Psoas muscle (tissue), 8 donors: Measurements from ENCODE around the gene PLIN4. TPM values are rescaled to one million over a fixed set of nuclear protein-coding genes. Genes with fewer than 3 reads are reported as not detected.
"Not testable (repeated sequence)": the region's sequence is repeated elsewhere in the genome, so short reads cannot be mapped to it uniquely, and the experiment has no call there.

Experiments
- ATAC-seq, 4 donors: fragments of 200-7000 bp; cut with Tn5 transposase; one replicate each; pipeline ENCODE4 v1.9.1; 2020; ENCODE audit warnings: moderate library complexity in 3 of 4, mild to moderate bottlenecking in 2 of 4
- DNase-seq, 2 donors: peaks; one replicate each; pipeline ENCODE4 v3.0.0-alpha.2; 2020
- H3K27ac ChIP-seq: fragments of 200-600 bp; one replicate; pipeline ENCODE4 v1.8.0; 2022
- H3K27me3 ChIP-seq, 3 donors: fragments of 200-600 bp in 1 of 3; one replicate each; pipeline versions ENCODE4 v1.6.1 to v1.8.0; 2013 to 2022; ENCODE audit warnings: low read length in 2 of 3, mild to moderate bottlenecking in 2 of 3, moderate library complexity in 1 of 3; ENCODE audit not compliant: insufficient read depth in 3 of 3
- H3K36me3 ChIP-seq, 2 donors: fragments of 200-600 bp in 1 of 2; one replicate each; pipeline versions ENCODE4 v1.6.1 to v1.8.0; 2013 to 2022; ENCODE audit warnings: low read depth in 1 of 2, mild to moderate bottlenecking in 1 of 2, moderate library complexity in 1 of 2; ENCODE audit not compliant: insufficient read depth in 1 of 2
- H3K4me1 ChIP-seq: fragments of 200-600 bp; one replicate; pipeline ENCODE4 v1.8.0; 2022
- H3K4me3 ChIP-seq: fragments of 200-600 bp; one replicate; pipeline ENCODE4 v1.8.0; 2022; ENCODE audit warnings: mild to moderate bottlenecking
- H3K9me3 ChIP-seq: fragments of 200-600 bp; one replicate; pipeline ENCODE4 v1.8.0; 2022
- whole genome bisulfite sequencing, 3 donors: extraction: QIAGEN DNeasy Blood & Tissue Kit; methylation state at CpG; one replicate each; pipeline versions ENCODE4 v1.1.6 to v1.1.7; 2013; 5-methylcytosine and 5-hydroxymethylcytosine counted together
- intact Hi-C, 2 donors: fragments of 100-400 bp; cut with DNase I; formaldehyde crosslinking; loops; one replicate each; pipeline versions ENCODE4 v1.11.0 to v1.14.2; 2022
- long read RNA-seq, 2 donors: library from polyadenylated mRNA; unstranded; transcript quantifications; one replicate each; pipeline ENCODE4 v2.0.0, GENCODE V29; 2021
- polyA plus RNA-seq, 3 donors: library from polyadenylated mRNA; stranded (reverse); fragments of 200-250 nt; gene quantifications; one replicate each; pipeline ENCODE4 v1.2.3, GENCODE V29; 2013
- total RNA-seq, 4 donors: library from RNA; stranded (reverse); fragmentation: NEBNext Ultra II Directional in 2 of 4; extraction: Animal tissue kit (Norgen Biotek cat#: 25700) in 2 of 4; gene quantifications; one replicate each; pipeline versions ENCODE4 v1.2.1 to v1.2.4, GENCODE V29; 2021 to 2023
- TF ChIP-seq, protein P1 (sequence below): fragments of 200-600 bp; IDR thresholded peaks from one replicate; pipeline ENCODE4 v1.8.0; 2022; ENCODE audit warnings: antibody characterized with exemption
- donor health status: healthy with polysubstance abuse.
- donor health status: DM: no; HTN: no; CAD: no; lungs with moderate emphysema.
- donor health status: Bipolar disorder and iron deficiency.
- donor health status: healthy.
- donor health status: DM: yes; HTN: yes; CAD: no.
- donor health status: DM: no; HTN: no; CAD: no.
- donor health status: DM: no; HTN: no; CAD: no.
- donor health status: DM: yes; HTN: yes; CAD: no.

The PLIN4 gene, protein sequence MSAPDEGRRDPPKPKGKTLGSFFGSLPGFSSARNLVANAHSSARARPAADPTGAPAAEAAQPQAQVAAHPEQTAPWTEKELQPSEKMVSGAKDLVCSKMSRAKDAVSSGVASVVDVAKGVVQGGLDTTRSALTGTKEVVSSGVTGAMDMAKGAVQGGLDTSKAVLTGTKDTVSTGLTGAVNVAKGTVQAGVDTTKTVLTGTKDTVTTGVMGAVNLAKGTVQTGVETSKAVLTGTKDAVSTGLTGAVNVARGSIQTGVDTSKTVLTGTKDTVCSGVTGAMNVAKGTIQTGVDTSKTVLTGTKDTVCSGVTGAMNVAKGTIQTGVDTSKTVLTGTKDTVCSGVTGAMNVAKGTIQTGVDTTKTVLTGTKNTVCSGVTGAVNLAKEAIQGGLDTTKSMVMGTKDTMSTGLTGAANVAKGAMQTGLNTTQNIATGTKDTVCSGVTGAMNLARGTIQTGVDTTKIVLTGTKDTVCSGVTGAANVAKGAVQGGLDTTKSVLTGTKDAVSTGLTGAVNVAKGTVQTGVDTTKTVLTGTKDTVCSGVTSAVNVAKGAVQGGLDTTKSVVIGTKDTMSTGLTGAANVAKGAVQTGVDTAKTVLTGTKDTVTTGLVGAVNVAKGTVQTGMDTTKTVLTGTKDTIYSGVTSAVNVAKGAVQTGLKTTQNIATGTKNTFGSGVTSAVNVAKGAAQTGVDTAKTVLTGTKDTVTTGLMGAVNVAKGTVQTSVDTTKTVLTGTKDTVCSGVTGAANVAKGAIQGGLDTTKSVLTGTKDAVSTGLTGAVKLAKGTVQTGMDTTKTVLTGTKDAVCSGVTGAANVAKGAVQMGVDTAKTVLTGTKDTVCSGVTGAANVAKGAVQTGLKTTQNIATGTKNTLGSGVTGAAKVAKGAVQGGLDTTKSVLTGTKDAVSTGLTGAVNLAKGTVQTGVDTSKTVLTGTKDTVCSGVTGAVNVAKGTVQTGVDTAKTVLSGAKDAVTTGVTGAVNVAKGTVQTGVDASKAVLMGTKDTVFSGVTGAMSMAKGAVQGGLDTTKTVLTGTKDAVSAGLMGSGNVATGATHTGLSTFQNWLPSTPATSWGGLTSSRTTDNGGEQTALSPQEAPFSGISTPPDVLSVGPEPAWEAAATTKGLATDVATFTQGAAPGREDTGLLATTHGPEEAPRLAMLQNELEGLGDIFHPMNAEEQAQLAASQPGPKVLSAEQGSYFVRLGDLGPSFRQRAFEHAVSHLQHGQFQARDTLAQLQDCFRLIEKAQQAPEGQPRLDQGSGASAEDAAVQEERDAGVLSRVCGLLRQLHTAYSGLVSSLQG (N-terminal part only)
- total RNA-seq (100 to 1,000 TPM; 115 to 309 (median 183) TPM), polyA plus RNA-seq (10 to 100 TPM; 29.0 to 97.8 (median 50.4) TPM)
- long read RNA-seq, donor 1, full-length matches to known transcripts: 1 of 182 reads
- long read RNA-seq, donor 1, partial matches to known transcripts: 61 of 182 reads
- long read RNA-seq, donor 1, other reads (novel, unspliced or antisense): 120 of 182 reads
- long read RNA-seq, donor 2, full-length matches to known transcripts: 10 of 969 reads
- long read RNA-seq, donor 2, partial matches to known transcripts: 360 of 969 reads
- long read RNA-seq, donor 2, other reads (novel, unspliced or antisense): 599 of 969 reads

DNA sequence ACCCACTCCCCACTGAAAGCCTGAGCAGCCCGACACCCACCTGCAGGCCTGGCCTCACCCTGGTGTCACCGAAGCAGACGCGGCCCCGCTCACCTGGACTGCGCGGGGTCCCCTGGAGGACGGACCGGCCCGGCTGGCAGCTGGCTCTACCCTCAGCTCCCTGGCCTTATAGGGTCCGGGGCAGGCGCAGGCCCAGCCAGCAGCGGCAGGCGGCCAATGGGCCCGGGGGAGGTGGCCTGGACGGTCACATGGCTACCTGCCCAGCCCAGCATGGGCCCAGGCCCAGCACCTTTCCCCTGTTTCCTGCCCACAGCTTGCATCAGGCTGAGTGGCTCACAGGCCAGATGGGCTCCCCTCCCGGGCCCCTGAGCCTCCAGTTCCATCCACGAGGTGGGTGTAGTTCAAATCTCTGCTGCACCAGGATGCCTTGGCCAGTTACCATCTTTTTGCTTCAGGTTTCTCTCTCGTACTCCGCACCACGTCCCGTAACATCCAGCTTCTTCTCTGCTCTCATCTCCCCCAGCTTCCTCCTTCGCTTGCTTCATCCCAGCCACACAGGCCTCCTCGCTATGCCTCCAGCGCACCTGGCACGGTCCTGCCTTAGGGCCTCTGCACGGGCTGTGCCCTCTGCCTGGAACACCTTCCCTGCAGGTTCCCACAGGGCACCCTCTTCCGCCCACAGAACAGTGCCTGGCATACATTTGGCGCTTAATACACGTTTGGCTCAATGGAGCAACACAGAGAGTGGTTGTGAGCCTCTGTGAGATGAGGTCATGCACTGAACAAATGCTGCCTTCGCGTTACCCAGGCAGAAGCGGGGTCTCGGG is at the start of gene PLIN4:
PLIN4 (minus strand) TSS at position 142 of the 827 bp plus-strand sequence. CDS start 214 bp downstream, outside the sequence.
- Histone ChIP-seq H3K27me3 (no peaks in the 10 kb centered on the region), H3K27ac (peak within 1 kb of the TSS; percentile 94), H3K4me1 (peaks cover 34% of the 10 kb centered on the region), H3K4me3 (peak within 1 kb of the TSS; percentile 62), H3K36me3 (peaks cover 0 to 50% of the 10 kb centered on the region in 2 donors), H3K9me3 (no peaks in the 10 kb centered on the region)
- TF ChIP-seq, protein P1, sequence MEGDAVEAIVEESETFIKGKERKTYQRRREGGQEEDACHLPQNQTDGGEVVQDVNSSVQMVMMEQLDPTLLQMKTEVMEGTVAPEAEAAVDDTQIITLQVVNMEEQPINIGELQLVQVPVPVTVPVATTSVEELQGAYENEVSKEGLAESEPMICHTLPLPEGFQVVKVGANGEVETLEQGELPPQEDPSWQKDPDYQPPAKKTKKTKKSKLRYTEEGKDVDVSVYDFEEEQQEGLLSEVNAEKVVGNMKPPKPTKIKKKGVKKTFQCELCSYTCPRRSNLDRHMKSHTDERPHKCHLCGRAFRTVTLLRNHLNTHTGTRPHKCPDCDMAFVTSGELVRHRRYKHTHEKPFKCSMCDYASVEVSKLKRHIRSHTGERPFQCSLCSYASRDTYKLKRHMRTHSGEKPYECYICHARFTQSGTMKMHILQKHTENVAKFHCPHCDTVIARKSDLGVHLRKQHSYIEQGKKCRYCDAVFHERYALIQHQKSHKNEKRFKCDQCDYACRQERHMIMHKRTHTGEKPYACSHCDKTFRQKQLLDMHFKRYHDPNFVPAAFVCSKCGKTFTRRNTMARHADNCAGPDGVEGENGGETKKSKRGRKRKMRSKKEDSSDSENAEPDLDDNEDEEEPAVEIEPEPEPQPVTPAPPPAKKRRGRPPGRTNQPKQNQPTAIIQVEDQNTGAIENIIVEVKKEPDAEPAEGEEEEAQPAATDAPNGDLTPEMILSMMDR: peak; percentile 15
- WGBS, 3 donors: 23 to 28% (median 25%) methylated on average over 28 to 34 of the region's 34 CpGs
- ATAC-seq (peak; percentile 80 to 85 (median 82)), DNase-seq (peak; percentile 87 to 96)
- intact Hi-C loops: no loop called here

DNA sequence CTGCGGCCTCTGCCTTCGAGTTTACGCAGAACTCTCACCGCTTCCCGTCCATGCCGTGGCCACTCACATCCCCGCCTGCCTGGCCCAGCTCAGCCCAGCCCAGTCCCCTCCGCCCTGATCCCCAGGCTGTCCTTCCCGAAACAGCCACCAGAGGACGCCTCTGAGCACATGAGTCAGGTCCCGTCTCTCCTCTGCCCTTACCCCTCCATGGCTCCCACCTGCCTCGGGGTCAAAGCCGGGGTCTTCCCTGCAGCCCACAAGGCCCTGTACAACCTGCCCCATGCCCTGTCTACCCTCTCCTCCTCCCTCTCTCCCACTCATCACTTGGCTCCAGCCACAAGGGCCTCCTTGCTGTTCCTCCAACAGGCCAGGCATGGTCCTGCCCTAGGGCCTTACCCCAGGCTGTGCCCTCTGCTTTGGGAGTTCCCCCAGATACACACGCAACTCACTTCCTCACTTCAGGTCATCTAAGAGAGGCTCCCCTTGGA is 49.3 kb upstream of the PLIN4 start:
- intact Hi-C loops: no loop called here
- H3K27me3 ChIP-seq: no peaks in the 10 kb centered on the region
- H3K36me3 ChIP-seq: no peaks in the 10 kb centered on the region
- WGBS, 3 donors: 60 to 76% (median 62%) methylated on average over 14 of the region's 14 CpGs
- ATAC-seq: peak; percentile 48 to 75 (median 64)
- H3K9me3 ChIP-seq: no peaks in the 10 kb centered on the region
- TF ChIP-seq, protein P1: peak; percentile 62
- peaks cover 4% of the 10 kb centered on the region for H3K4me1 ChIP-seq
- no peak overlapping the region for H3K4me3 ChIP-seq
- H3K27ac ChIP-seq: no peak overlapping the region
- DNase-seq: peak; percentile 71 to 80

DNA sequence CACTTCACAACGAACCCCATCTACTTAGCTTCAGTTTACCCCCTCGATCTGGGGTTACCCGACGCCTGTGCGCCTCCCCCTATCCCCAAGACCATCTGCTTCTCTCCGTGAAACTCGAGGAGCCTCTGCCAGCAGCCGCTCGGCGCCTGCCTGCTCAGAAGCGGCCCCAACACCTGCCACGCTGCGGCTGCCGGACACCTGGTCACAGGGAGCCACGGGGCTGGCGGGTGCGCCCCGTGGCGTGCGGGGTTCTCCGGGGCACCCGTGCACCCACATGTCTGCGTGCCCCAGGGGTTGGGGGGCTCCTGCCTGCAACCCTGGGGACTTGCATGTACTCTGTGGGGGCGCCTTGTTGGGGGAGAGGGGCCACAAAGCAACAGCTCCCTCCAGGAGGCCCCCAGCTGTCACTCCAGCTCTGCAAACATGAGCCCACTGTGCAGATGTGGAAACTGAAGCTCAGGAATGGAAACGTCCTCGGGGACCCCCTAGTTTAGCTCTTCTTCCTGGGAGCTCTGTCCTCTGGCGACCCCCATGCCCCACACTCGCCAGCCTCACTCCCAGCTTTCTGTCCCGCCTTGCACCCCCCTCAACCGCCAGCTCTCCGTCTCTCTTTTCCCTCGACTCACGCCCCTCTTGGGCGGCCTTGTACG is 48.2 kb upstream of the PLIN4 start:
- no peak overlapping the region for H3K27ac ChIP-seq
- TF ChIP-seq, protein P1: no peak
- no peak for DNase-seq
- no peaks in the 10 kb centered on the region for H3K27me3 ChIP-seq
- ATAC-seq: no peak
- WGBS, 3 donors: 52 to 71% (median 65%) methylated on average over 28 to 35 of the region's 35 CpGs
- H3K4me3 ChIP-seq: no peak overlapping the region
- intact Hi-C loops: no loop called here
- no peaks in the 10 kb centered on the region for H3K9me3 ChIP-seq
- H3K36me3 ChIP-seq: no peaks in the 10 kb centered on the region
- peaks cover 6% of the 10 kb centered on the region for H3K4me1 ChIP-seq

DNA sequence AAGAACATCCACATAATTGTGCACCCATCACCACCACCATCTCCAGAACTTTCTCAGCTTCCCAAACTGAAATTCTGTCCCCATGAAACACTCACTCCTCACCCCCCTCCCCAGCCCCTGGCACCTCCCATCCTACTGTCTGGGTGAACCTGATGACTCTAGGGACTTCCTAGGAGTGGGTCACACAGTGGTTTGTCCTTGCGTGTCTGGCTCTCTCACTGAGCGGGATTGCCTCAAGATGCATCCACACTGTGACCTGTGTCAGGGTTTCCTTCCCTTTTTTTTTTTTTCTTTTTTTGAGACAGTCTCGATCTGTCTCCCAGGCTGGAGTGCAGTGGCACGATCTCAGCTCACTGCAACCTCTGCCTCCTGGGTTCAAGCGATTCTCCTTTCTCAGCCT is 45.3 kb upstream of the PLIN4 start:
- H3K27me3 ChIP-seq, intact Hi-C loops, H3K27ac ChIP-seq, H3K4me1 ChIP-seq, DNase-seq, H3K36me3 ChIP-seq, H3K4me3 ChIP-seq, H3K9me3 ChIP-seq: not testable (repeated sequence)
- WGBS, 3 donors: 72 to 81% (median 79%) methylated on average over 5 of the region's 5 CpGs
- ATAC-seq: peak in 2 of 4 donors; percentile 27 to 40

DNA sequence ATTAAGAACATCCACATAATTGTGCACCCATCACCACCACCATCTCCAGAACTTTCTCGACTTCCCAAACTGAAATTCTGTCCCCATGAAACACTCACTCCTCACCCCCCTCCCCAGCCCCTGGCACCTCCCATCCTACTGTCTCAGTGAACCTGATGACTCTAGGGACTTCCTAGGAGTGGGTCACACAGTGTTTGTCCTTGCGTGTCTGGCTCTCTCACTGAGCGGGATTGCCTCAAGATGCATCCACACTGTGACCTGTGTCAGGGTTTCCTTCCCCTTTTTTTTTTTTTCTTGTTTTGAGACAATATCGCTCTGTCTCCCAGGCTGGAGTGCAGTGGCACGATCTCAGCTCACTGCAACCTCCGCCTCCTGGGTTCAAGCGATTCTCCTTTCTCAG is 43.8 kb upstream of the PLIN4 start:
- H3K4me3 ChIP-seq, DNase-seq, intact Hi-C loops, H3K27me3 ChIP-seq, H3K36me3 ChIP-seq, H3K9me3 ChIP-seq, H3K27ac ChIP-seq: not testable (repeated sequence)
- H3K4me1 ChIP-seq: peaks cover 13% of the 10 kb centered on the region
- ATAC-seq: peak in 2 of 4 donors; percentile 40 to 47
- 74 to 85% (median 84%) methylated on average over 4 to 7 of the region's 7 CpGs for WGBS, 3 donors
